HFF-Myc (cell line): ENCODE data around the gene RUFY4.

ENCODE experiments used
- DNase-seq: peaks from one replicate; pipeline ENCODE4 v3.0.0-alpha.2; 2011; ENCODE audit warnings: low read depth; ENCODE audit errors: extremely low read depth
- H3K4me3 ChIP-seq: replicated peaks from 2 replicates; pipeline ENCODE4 v1.5.1; 2011; ENCODE audit warnings: low read depth, mild to moderate bottlenecking, control low read depth, low read length
- CTCF ChIP-seq: IDR thresholded peaks from 2 replicates; pipeline ENCODE4 v1.5.1; 2012; ENCODE audit warnings: mild to moderate bottlenecking, low read depth, low read length, control low read depth; ENCODE audit errors: missing control alignments

RUFY4 gene

GRCh38 chr2:218046238-218046637 is 22.8 kb upstream of the RUFY4 start:
- H3K4me3 ChIP-seq = no peak overlapping the region
- no peak for TF ChIP-seq CTCF
- no peak for DNase-seq

DNA sequence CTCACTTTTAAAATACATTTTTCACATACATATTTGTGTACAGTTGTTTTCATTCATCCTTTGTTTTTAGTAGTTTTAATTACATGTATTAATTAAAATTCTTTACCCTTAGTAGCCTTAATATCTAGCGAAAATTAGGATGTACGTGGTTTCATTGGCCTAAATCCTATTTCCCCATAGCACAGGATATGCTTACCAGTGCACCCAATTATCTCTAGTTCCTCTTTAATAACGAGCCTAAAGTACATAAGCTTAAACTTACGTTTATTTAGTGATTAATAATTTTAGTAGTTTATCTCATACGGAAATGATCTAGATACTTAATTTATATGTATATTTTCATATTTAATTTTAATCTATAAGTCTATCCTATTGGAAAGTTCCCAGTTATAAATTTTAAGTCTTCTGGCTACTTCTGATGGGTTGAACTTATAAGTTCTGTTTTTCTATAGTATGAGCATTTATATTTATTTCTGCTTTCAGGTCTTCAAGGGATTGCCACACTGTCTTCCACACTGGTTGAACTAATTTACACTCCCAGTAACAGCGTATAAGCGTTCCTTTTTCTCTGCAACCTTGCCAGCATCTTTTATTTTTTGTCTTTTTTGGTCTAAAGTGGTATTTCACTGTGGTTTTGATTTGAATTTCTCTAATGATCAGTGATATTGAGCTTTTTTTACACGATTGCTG is 21.4 kb upstream of the RUFY4 start:
- no peak for DNase-seq
- TF ChIP-seq CTCF = no peak
- no peak overlapping the region for H3K4me3 ChIP-seq

- DNase-seq = no peak
- no peak for TF ChIP-seq CTCF
- no peak overlapping the region for H3K4me3 ChIP-seq
These were observed 17.1 kb upstream of the RUFY4 start for GRCh38 chr2:218051903-218052302.

- H3K4me3 ChIP-seq = no peak overlapping the region
- no peak for TF ChIP-seq CTCF
- DNase-seq = no peak
These were observed 9.8 kb upstream of the RUFY4 start for GRCh38 chr2:218059289-218059688.

- no peak for TF ChIP-seq CTCF
- no peak for DNase-seq
- H3K4me3 ChIP-seq = no peak overlapping the region
These were observed 8.9 kb upstream of the RUFY4 start for GRCh38 chr2:218060118-218060517.

- H3K4me3 ChIP-seq = no peak overlapping the region
- no peak for TF ChIP-seq CTCF
- DNase-seq = no peak
These were observed 7.9 kb upstream of the RUFY4 start for GRCh38 chr2:218060950-218061660.

DNA sequence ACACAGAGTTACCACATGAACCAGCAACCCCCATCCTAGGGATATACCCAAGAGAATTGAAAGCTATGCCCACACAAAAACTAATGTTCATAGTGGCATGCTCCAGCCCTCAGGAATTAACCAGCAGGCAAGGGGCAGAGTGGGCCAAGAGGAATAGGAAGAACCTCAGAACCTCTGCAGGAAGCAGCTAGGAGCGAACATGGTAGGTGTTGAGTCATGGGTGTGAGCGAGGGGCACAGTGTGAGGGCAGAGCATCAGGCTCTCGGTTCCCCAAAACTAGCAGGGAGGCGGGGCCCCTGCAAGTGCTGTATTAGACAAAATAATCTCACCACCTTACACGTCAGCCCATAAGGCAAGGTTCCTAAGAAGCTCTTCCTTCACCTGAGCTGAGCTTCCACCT is 5.6 kb upstream of the RUFY4 start:
- TF ChIP-seq CTCF = no peak
- no peak for DNase-seq
- no peak overlapping the region for H3K4me3 ChIP-seq
